Lung microvascular endothelial cell (primary cell): ENCODE results near the gene PPP1R3E. TPM values are rescaled to one million over a fixed set of nuclear protein-coding genes. Genes with fewer than 3 reads are reported as not detected.
"Not testable (repeated sequence)": the region's sequence is repeated elsewhere in the genome, so short reads cannot be mapped to it uniquely, and the experiment has no call there.

Experiments
- DNase-seq, 2 donors: peaks; one replicate each; pipeline versions ENCODE4 v3.0.0 to v3.0.0-alpha.2; 2010; ENCODE audit warnings: low read depth in 2 of 2
- total RNA-seq: library from RNA; depleted of rRNA; stranded (reverse); fragments of >200 nt; gene quantifications from 2 replicates; pipeline ENCODE4 v1.2.1, GENCODE V29; 2014

PPP1R3E gene
- total RNA-seq = 1.5 and 3.6 TPM in 2 replicates

GRCh38 chr14:23302290-23303225, at the start of gene PPP1R3E:
Gene PPP1R3E (minus strand): TSS chr14:23302859. CDS start chr14:23302576, 283 bp downstream.
- DNase-seq = peak; percentile 52 to 53

GRCh38 chr14:23351681-23352505, 49.2 kb upstream of the PPP1R3E start:
- DNase-seq = no peak

GRCh38 chr14:23349156-23349845, 46.6 kb upstream of the PPP1R3E start:
- DNase-seq = no peak

- DNase-seq = no peak
Measured at GRCh38 chr14:23348297-23348655, 45.6 kb upstream of the PPP1R3E start.

GRCh38 chr14:23347406-23348296, 45.0 kb upstream of the PPP1R3E start:
- DNase-seq = no peak

- DNase-seq = no peak
Measured at GRCh38 chr14:23346693-23347405, 44.2 kb upstream of the PPP1R3E start.

GRCh38 chr14:23345987-23346692, 43.5 kb upstream of the PPP1R3E start:
- no peak for DNase-seq

GRCh38 chr14:23344481-23344880, 41.8 kb upstream of the PPP1R3E start:
- DNase-seq = no peak

GRCh38 chr14:23339506-23340268, 37.0 kb upstream of the PPP1R3E start:
- no peak for DNase-seq

- no peak for DNase-seq
Measured at GRCh38 chr14:23335623-23336022, 33.0 kb upstream of the PPP1R3E start.

- peak; percentile 79 to 83 for DNase-seq
Measured at GRCh38 chr14:23327947-23328744, 25.5 kb upstream of the PPP1R3E start.

- DNase-seq = no peak
Measured at GRCh38 chr14:23326491-23327332, 24.1 kb upstream of the PPP1R3E start.

- not testable (repeated sequence) for DNase-seq
Measured at GRCh38 chr14:23325746-23326145, 23.1 kb upstream of the PPP1R3E start.

- no peak for DNase-seq
Measured at GRCh38 chr14:23324993-23325392, 22.3 kb upstream of the PPP1R3E start.

- DNase-seq = no peak
Measured at GRCh38 chr14:23324455-23324846, 21.8 kb upstream of the PPP1R3E start.

GRCh38 chr14:23323838-23324454, 21.3 kb upstream of the PPP1R3E start:
- no peak for DNase-seq
